ENCODE data around the gene TMUB1.

TMUB1 gene

DNA sequence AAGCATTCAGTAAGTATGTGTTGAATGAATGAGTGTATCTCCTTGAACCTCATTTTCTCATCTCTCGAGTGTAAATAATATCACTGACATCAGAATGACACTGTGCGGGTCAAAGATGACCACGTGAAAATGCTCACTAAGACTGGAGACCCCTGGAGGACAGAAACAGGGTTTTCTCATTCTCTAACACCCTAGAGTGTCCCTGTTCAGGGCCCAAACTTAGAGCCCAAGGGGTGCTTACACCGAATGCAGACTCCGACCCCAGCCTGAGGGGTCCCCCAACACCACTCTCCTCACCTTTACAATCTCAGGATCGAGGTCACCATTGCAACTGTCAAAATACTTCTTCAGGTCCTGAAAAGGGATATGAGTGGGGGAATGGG, 27.0 kb downstream of the TMUB1 start:
- H3K27ac Mint-ChIP-seq: no peak overlapping the region
- H3K36me3 Mint-ChIP-seq (ENCODE audit: low read depth): peaks cover 5% of the 10 kb centered on the region
- H3K4me3 Mint-ChIP-seq: peak overlapping the region; percentile 94 to 95 (median 94)
- peaks cover 15% of the 10 kb centered on the region for H3K27me3 Mint-ChIP-seq (ENCODE audit: low read depth)
- H3K4me1 Mint-ChIP-seq: peaks cover 30% of the 10 kb centered on the region
- TF ChIP-seq, protein P1, sequence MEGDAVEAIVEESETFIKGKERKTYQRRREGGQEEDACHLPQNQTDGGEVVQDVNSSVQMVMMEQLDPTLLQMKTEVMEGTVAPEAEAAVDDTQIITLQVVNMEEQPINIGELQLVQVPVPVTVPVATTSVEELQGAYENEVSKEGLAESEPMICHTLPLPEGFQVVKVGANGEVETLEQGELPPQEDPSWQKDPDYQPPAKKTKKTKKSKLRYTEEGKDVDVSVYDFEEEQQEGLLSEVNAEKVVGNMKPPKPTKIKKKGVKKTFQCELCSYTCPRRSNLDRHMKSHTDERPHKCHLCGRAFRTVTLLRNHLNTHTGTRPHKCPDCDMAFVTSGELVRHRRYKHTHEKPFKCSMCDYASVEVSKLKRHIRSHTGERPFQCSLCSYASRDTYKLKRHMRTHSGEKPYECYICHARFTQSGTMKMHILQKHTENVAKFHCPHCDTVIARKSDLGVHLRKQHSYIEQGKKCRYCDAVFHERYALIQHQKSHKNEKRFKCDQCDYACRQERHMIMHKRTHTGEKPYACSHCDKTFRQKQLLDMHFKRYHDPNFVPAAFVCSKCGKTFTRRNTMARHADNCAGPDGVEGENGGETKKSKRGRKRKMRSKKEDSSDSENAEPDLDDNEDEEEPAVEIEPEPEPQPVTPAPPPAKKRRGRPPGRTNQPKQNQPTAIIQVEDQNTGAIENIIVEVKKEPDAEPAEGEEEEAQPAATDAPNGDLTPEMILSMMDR (IDR thresholded peaks at IDR 0.05; ENCODE audit: unreplicated experiment in 3 of 3): no peak
- no peaks in the 10 kb centered on the region for H3K9me3 Mint-ChIP-seq

DNA sequence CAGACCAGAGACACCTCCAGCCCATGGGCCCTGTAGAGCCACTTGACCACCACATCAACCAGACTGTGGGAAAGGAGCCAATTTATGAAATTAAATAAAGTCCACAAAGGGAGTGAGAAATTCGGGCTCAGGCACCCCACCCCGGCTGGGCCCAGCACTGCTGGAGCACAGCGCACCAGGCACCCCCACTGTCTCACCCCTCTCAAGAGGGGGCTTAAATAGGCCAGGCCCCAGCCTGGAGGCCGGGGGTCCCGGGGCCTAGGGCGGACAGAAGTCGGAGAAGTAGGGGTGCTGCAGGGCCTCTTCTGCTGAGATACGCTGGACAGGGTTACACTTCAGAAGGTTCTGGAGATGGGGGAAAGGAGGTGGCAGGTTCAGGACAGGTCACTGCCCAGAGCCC, 29.5 kb downstream of the TMUB1 start:
- TF ChIP-seq, protein P1 (IDR thresholded peaks at IDR 0.05; ENCODE audit: unreplicated experiment in 3 of 3): no peak
- Mint-ChIP-seq H3K27me3 (ENCODE audit: low read depth) (peaks cover 27% of the 10 kb centered on the region), H3K36me3 (ENCODE audit: low read depth) (peaks cover 5% of the 10 kb centered on the region), H3K27ac (no peak overlapping the region), H3K9me3 (no peaks in the 10 kb centered on the region), H3K4me1 (peaks cover 19% of the 10 kb centered on the region), H3K4me3 (no peak overlapping the region)

DNA sequence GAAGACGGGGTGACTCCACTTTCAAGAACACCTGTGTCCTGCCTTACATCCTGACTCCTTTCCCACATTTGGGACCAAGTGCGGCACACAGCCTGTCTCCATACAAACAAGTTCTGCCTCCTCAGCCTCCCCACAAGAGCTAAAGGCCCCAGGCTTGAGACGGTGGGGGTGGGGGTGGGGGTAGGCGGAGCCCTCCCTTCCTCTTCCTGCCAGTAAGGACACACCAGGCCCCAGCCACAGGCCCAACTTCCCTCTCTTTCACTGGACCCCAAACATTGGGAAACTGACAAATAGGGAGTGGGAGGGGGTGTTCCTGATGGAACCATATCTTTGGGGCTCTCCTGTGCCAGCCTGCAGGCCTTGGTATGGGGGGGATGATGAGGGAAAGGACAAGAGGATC, 30.2 kb downstream of the TMUB1 start:
- Mint-ChIP-seq H3K27ac (no peak overlapping the region), H3K9me3 (no peaks in the 10 kb centered on the region), H3K4me1 (peaks cover 16% of the 10 kb centered on the region), H3K36me3 (ENCODE audit: low read depth) (peaks cover 5% of the 10 kb centered on the region), H3K27me3 (ENCODE audit: low read depth) (peaks cover 31% of the 10 kb centered on the region), H3K4me3 (no peak overlapping the region)
- TF ChIP-seq, protein P1 (IDR thresholded peaks at IDR 0.05; ENCODE audit: unreplicated experiment in 3 of 3): no peak

DNA sequence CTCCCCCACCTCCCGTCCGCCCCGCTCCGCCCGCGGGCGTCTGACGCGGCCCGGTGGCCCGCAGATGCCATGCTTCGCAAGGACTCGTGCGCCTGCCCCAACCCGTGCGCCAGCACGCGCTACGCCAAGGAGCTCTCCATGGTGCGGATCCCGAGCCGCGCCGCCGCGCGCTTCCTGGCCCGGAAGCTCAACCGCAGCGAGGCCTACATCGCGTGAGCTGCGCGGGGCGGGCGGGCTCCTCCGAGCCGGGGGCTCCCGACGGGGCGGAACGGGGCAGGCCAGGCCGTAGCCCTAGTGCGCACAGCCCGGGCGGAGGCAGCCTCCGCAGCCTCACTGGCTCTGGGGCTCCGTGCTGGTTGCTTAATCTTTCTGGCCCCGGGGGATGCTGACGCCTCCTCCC, 32.2 kb downstream of the TMUB1 start:
- peaks cover 19% of the 10 kb centered on the region for H3K27me3 Mint-ChIP-seq (ENCODE audit: low read depth)
- no peaks in the 10 kb centered on the region for H3K9me3 Mint-ChIP-seq
- H3K36me3 Mint-ChIP-seq (ENCODE audit: low read depth): peaks cover 5% of the 10 kb centered on the region
- no peak overlapping the region for H3K27ac Mint-ChIP-seq
- TF ChIP-seq, protein P1 (IDR thresholded peaks at IDR 0.05; ENCODE audit: unreplicated experiment in 3 of 3): no peak
- H3K4me3 Mint-ChIP-seq: no peak overlapping the region
- peaks cover 10% of the 10 kb centered on the region for H3K4me1 Mint-ChIP-seq

DNA sequence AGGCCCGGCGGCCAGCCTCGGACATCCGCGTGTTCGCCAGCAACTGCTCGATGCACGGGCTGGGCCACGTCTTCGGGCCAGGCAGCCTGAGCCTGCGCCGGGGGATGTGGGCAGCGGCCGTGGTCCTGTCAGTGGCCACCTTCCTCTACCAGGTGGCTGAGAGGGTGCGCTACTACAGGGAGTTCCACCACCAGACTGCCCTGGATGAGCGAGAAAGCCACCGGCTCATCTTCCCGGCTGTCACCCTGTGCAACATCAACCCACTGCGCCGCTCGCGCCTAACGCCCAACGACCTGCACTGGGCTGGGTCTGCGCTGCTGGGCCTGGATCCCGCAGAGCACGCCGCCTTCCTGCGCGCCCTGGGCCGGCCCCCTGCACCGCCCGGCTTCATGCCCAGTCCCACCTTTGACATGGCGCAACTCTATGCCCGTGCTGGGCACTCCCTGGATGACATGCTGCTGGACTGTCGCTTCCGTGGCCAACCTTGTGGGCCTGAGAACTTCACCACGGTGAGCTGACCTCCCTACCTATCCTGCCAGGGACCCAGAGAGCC, 34.3 kb downstream of the TMUB1 start:
- Mint-ChIP-seq H3K9me3 (no peaks in the 10 kb centered on the region), H3K4me1 (peaks cover 10% of the 10 kb centered on the region), H3K27ac (no peak overlapping the region), H3K4me3 (no peak overlapping the region), H3K27me3 (ENCODE audit: low read depth) (peaks cover 16% of the 10 kb centered on the region), H3K36me3 (ENCODE audit: low read depth) (no peaks in the 10 kb centered on the region)
- TF ChIP-seq, protein P1 (IDR thresholded peaks at IDR 0.05; ENCODE audit: unreplicated experiment in 3 of 3): no peak

Measured in nephron (organoid).